GM20000 (cell line): ENCODE data around the gene UQCRC1.

Experiments used
- DNase-seq: peaks from one replicate; pipeline ENCODE4 v3.0.0; 2012; ENCODE audit warnings: low spot score
- CTCF ChIP-seq: IDR thresholded peaks from 2 replicates; pipeline ENCODE4 v1.5.1; 2012; ENCODE audit warnings: mild to moderate bottlenecking, control low read depth; ENCODE audit errors: extremely low read depth, missing control alignments

UQCRC1 gene

DNA sequence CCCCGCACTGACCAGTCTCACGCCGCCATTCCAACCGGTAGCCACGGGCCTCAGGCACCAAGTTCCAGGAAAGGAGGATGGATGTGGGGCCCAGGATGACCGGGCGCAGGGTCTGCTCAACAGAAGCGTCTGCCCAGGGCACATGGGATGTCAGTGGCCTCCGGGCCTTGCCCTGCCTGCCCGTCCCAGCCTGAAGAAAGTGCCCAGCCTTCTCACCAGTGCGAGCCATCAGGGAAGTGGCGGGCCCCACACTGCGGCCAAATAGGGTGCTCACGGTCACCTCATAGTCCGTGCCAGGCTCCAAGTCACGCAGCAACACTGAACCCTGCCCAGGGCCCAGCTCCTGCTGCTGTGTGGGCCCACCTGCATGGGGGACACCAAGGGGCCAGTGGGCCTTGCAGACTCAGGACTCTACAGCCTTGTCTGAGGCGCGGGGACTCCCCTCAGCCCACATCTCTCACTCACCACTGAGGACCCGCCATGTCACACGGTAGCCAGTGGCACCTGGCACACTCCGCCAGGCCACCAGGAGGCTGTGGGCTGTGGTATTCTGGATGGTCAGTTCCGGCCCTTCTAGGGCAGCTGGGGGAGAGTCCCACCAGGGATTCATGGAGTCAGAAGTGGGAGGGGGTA is 17.4 kb downstream of the UQCRC1 start:
- no peak for DNase-seq
- TF ChIP-seq CTCF: no peak

DNA sequence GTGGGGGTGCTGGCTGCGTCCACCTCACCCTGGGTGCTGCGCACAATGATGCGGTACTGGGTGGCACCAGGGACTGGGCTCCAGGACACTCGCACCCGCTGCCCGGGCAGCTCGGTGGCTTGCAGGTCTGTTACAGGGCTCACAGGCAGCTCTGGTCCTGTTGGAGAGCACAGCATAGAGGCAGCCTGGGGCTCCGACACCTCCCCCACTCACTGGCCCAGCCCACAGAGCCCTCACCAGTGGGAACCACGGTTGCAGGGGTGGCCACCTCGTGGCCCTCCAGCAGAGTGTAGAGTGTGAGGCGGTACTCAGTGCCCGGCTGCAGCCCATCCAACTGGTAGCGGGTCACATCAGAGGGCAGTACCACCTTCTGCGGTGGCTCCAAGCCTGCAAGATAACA is 18.0 kb downstream of the UQCRC1 start:
- no peak for DNase-seq
- no peak for TF ChIP-seq CTCF

DNA sequence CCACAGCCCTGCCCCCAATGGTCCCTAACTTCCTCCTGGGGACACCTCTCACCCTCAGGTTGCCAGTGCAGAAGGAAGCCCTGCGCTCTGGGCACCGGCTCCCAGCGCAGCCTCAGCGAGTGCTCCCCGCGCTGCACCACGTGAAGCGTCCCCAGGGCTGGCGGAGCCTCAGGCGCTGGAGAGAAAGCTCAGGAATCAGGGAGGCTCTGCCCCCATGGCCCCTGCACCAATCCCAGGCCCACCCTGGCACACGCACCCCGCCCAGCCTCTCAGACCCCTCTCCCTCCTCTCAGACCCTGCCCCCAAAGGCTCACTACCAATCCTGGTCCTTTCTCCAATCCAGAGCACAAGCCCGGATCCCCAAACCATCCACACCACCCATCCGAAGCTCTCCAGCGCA is 21.2 kb downstream of the UQCRC1 start:
- DNase-seq: no peak
- TF ChIP-seq CTCF: no peak

- no peak for TF ChIP-seq CTCF
- no peak for DNase-seq
These were observed 21.8 kb downstream of the UQCRC1 start for GRCh38 chr3:48587686-48588085.

DNA sequence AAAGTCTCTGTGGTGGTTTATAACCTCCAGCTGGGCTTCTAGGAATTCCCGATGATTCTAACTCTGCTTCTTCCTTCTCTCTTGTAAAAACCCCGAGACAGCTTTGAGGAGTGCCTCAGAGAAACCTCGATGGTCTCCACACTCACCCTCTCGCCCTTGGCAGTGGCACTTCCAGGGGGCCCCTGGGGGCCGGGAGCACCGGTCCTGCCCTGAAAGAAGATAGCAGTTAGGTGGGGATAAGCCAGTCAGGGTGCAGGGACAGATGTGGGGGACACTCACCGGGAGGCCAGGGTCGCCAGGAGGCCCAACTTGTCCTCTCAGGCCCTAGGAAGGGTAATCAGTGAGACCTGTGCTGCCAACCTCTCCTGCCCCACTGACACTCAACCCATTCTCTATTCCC is 24.0 kb downstream of the UQCRC1 start:
- no peak for TF ChIP-seq CTCF
- no peak for DNase-seq

DNA sequence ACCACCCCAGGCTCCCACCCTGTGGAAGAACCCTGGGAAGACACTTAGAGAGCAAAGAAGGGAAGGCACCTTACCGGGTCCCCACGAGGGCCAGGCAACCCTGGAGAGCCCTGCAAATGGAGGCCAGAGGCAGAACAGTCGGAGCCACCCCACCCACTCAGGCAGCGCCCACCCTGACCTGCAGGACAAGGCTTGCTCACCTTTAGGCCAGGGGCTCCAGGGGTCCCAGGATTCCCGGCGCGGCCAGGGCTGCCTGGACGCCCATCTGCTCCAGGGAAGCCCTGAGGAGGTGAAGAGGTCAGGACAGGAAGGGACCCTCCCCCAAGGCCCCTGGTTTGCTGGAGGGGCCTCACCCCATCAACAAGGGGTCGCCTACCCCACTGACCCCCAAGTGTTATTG is 24.6 kb downstream of the UQCRC1 start:
- no peak for TF ChIP-seq CTCF
- no peak for DNase-seq

- no peak for DNase-seq
- TF ChIP-seq CTCF: no peak
These were observed 27.6 kb downstream of the UQCRC1 start for GRCh38 chr3:48581621-48582481.
